Neural cell (in vitro differentiated cells): ENCODE results near the gene NBEAL1.

Experiments used
- CTCF ChIP-seq: fragments of 450-650 bp; IDR thresholded peaks from 2 replicates; pipeline ENCODE4 v1.5.1; 2014; ENCODE audit warnings: antibody characterized with exemption, mild to moderate bottlenecking, moderate library complexity; ENCODE audit not compliant: poor library complexity, severe bottlenecking
- EZH2 ChIP-seq: fragments of 200-600, 300-800 bp; shearing (Covaris generic), sonication (generic); IDR thresholded peaks from 2 replicates; pipeline ENCODE4 v1.6.1; 2014; ENCODE audit warnings: antibody characterized with exemption, low read length, borderline replicate concordance, mild to moderate bottlenecking; ENCODE audit not compliant: insufficient read depth, poor library complexity, severe bottlenecking
- POLR2AphosphoS5 ChIP-seq: IDR thresholded peaks from 2 replicates; pipeline ENCODE4 v1.6.1; 2012
- RAD21 ChIP-seq: fragments of 450-650 bp; conservative IDR thresholded peaks from 2 replicates; pipeline ENCODE4 v1.6.1; 2014; ENCODE audit warnings: antibody characterized with exemption, mild to moderate bottlenecking, moderate library complexity
- TF ChIP-seq, protein P1 (sequence below): IDR thresholded peaks from 2 replicates; pipeline ENCODE4 v1.6.1; 2012; ENCODE audit warnings: borderline replicate concordance

GRCh38 chr2:203246646-203247045, 232.0 kb downstream of the NBEAL1 start:
- TF ChIP-seq CTCF (no peak), POLR2AphosphoS5 (no peak), RAD21 (no peak), EZH2 (no peak)
- TF ChIP-seq, protein P1, sequence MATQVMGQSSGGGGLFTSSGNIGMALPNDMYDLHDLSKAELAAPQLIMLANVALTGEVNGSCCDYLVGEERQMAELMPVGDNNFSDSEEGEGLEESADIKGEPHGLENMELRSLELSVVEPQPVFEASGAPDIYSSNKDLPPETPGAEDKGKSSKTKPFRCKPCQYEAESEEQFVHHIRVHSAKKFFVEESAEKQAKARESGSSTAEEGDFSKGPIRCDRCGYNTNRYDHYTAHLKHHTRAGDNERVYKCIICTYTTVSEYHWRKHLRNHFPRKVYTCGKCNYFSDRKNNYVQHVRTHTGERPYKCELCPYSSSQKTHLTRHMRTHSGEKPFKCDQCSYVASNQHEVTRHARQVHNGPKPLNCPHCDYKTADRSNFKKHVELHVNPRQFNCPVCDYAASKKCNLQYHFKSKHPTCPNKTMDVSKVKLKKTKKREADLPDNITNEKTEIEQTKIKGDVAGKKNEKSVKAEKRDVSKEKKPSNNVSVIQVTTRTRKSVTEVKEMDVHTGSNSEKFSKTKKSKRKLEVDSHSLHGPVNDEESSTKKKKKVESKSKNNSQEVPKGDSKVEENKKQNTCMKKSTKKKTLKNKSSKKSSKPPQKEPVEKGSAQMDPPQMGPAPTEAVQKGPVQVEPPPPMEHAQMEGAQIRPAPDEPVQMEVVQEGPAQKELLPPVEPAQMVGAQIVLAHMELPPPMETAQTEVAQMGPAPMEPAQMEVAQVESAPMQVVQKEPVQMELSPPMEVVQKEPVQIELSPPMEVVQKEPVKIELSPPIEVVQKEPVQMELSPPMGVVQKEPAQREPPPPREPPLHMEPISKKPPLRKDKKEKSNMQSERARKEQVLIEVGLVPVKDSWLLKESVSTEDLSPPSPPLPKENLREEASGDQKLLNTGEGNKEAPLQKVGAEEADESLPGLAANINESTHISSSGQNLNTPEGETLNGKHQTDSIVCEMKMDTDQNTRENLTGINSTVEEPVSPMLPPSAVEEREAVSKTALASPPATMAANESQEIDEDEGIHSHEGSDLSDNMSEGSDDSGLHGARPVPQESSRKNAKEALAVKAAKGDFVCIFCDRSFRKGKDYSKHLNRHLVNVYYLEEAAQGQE: no peak
